CD4-positive, alpha-beta memory T cell (primary cell): ENCODE results near the gene SDR42E2. TPM values are rescaled to one million over a fixed set of nuclear protein-coding genes. Genes with fewer than 3 reads are reported as not detected.

Source experiments
- CTCF ChIA-PET: fragments of 350-600 bp; sonication (Branson Sonifier 250); formaldehyde crosslinking; loops from one replicate; lab custom pipeline; 2021; ENCODE audit warnings: inconsistent platforms; ENCODE audit not compliant: partially characterized antibody; lab: Charles Lee
- POLR2A ChIA-PET: fragments of 350-600 bp; sonication (Branson Sonifier 250); formaldehyde crosslinking; loops from one replicate; lab custom pipeline; 2021; ENCODE audit not compliant: partially characterized antibody; lab: Charles Lee
- DNase-seq, 5 donors: peaks; one replicate each; pipeline versions ENCODE4 v3.0.0 to v3.0.0-alpha.2; 2020 to 2022; ENCODE audit warnings: mixed read lengths in 1 of 5
- H3K27ac ChIP-seq: one replicate; pipeline ENCODE4 v1.7.0; 2013; ENCODE audit warnings: low read depth, low read length
- H3K27me3 ChIP-seq: 2 replicates; pipeline ENCODE4 v1.7.0; 2013; ENCODE audit warnings: mild to moderate bottlenecking, low read length, moderate library complexity; ENCODE audit not compliant: insufficient read depth
- H3K36me3 ChIP-seq: 2 replicates; pipeline ENCODE4 v1.7.0; 2013; ENCODE audit warnings: mild to moderate bottlenecking, low read length, moderate library complexity; ENCODE audit not compliant: insufficient read depth
- H3K4me1 ChIP-seq: 2 replicates; pipeline ENCODE4 v1.7.0; 2013; ENCODE audit warnings: mild to moderate bottlenecking, low read length, moderate library complexity; ENCODE audit not compliant: insufficient read depth
- H3K4me3 ChIP-seq, 2 donors: one replicate each; pipeline ENCODE4 v1.7.0; 2013; ENCODE audit warnings: low read length in 2 of 2, mild to moderate bottlenecking in 1 of 2
- H3K9me3 ChIP-seq, 2 donors: one replicate each; pipeline ENCODE4 v1.7.0; 2013; ENCODE audit warnings: low read length in 2 of 2, control low read depth in 1 of 2; ENCODE audit not compliant: control insufficient read depth in 1 of 2
- H3K27ac Mint-ChIP-seq, 7 donors: one replicate each; pipeline ENCODE4 v1.8.0; 2020 to 2021; ENCODE audit warnings: mixed read lengths in 7 of 7, mild to moderate bottlenecking in 6 of 7, inconsistent platforms in 3 of 7, moderate library complexity in 3 of 7
- H3K27me3 Mint-ChIP-seq, 2 donors: one replicate each; pipeline ENCODE4 v1.8.0; 2020 to 2021; ENCODE audit warnings: mixed read lengths in 2 of 2
- H3K36me3 Mint-ChIP-seq, 2 donors: one replicate each; pipeline ENCODE4 v1.8.0; 2020 to 2021; ENCODE audit warnings: mixed read lengths in 2 of 2, inconsistent platforms in 1 of 2, mild to moderate bottlenecking in 1 of 2
- H3K4me1 Mint-ChIP-seq, 4 donors: one replicate each; pipeline ENCODE4 v1.8.0; 2020 to 2021; ENCODE audit warnings: mixed read lengths in 4 of 4, mild to moderate bottlenecking in 1 of 4
- H3K4me3 Mint-ChIP-seq, 8 donors: one replicate each; pipeline ENCODE4 v1.8.0; 2020 to 2021; ENCODE audit warnings: mixed read lengths in 8 of 8, mild to moderate bottlenecking in 7 of 8, moderate library complexity in 6 of 8, inconsistent platforms in 3 of 8
- H3K9me3 Mint-ChIP-seq, 8 donors: one replicate each; pipeline ENCODE4 v1.8.0; 2020 to 2021; ENCODE audit warnings: mixed read lengths in 8 of 8, mild to moderate bottlenecking in 5 of 8, inconsistent platforms in 3 of 8, moderate library complexity in 1 of 8
- intact Hi-C: fragments of 100-400 bp; cut with micrococcal nuclease; formaldehyde crosslinking; loops from one replicate; pipeline ENCODE4 v1.15.1; 2023
- polyA plus RNA-seq, 2 donors: library from polyadenylated mRNA; unstranded; fragments of 300-500 nt; fragmentation: Illumina TruSeq; gene quantifications; one replicate each; pipeline ENCODE4 v1.2.3, GENCODE V29; 2021
- total RNA-seq, 2 experiments: library from RNA; stranded (reverse); gene quantifications; one replicate each; pipeline ENCODE4 v1.2.3, GENCODE V29; 2021

Gene SDR42E2
- total RNA-seq (under 1 TPM; 0.55 to 0.73 TPM), polyA plus RNA-seq (under 1 TPM; 0.11 to 0.88 TPM)

GRCh38 chr16:22161999-22162655 lies at the start of gene SDR42E2:
TSS of gene SDR42E2 (plus strand) at chr16:22162506. CDS start at chr16:22165583, 3,077 bp downstream.
- intact Hi-C loops, result no loop called here
- H3K9me3 Mint-ChIP-seq, result peaks cover 0 to 4% (median 0%) of the 10 kb centered on the region in 8 donors
- peaks cover 7 to 9% of the 10 kb centered on the region in 2 donors for H3K27me3 Mint-ChIP-seq
- Histone ChIP-seq H3K4me3 (peak within 1 kb of the TSS in 1 of 2 donors; percentile 22), H3K27me3 (peaks cover 4% of the 10 kb centered on the region), H3K9me3 (no peaks in the 10 kb centered on the region), H3K36me3 (no peaks in the 10 kb centered on the region), H3K27ac (no peak within 1 kb of the TSS), H3K4me1 (peaks cover 8% of the 10 kb centered on the region)
- POLR2A ChIA-PET, result no interaction called here
- no peaks in the 10 kb centered on the region for H3K36me3 Mint-ChIP-seq
- DNase-seq, result peak; percentile 29 to 48 (median 37)
- peaks cover 4 to 11% (median 8%) of the 10 kb centered on the region in 4 donors for H3K4me1 Mint-ChIP-seq
- H3K4me3 Mint-ChIP-seq, result peak within 1 kb of the TSS; percentile 29 to 66 (median 58)
- H3K27ac Mint-ChIP-seq, result no peak within 1 kb of the TSS
- CTCF ChIA-PET, result no interaction called here

DNA sequence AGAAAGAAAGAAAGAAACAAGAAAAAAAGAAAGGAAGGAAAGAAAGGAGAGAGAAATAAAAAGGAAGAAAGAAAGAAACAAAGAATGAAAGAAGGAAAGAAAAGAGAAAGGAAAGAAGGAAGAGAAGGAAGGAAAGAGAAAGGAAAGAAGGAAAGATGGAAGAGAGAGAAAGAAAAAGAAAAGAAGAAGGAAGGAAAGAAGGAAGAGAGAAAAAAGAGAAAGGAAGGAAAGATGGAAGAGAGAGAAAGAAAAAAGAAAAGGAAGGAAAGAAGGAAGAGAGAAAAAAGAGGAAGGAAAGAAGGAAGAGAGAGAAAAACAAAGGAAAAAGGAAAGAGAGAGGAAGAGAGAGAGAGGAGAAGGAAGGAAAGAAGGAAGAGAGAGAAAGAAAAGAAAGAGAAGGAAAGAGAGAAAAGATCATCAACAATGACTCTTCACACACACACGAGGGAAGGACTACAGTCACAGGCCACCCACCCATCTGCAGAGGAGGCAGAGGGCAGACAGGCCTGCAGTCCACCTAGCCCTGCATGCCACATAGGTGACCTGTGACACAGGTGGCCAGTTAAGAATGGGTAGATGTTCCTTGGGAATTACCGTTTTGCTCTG lies 46.1 kb upstream of the SDR42E2 start:
- Histone ChIP-seq H3K4me1 (no peaks in the 10 kb centered on the region), H3K27me3 (no peaks in the 10 kb centered on the region), H3K9me3 (no peaks in the 10 kb centered on the region), H3K27ac (no peak overlapping the region), H3K36me3 (no peaks in the 10 kb centered on the region), H3K4me3 (no peak overlapping the region)
- DNase-seq, result no peak
- Mint-ChIP-seq H3K4me1 (peaks cover 0 to 6% (median 0%) of the 10 kb centered on the region in 4 donors), H3K9me3 (peaks cover 0 to 1% (median 0%) of the 10 kb centered on the region in 8 donors), H3K36me3 (no peaks in the 10 kb centered on the region), H3K27me3 (peaks cover 2 to 5% of the 10 kb centered on the region in 2 donors), H3K4me3 (no peak overlapping the region), H3K27ac (peak overlapping the region in 2 of 7 donors; percentile 48 to 75)
- ChIA-PET POLR2A (no interaction called here), CTCF (no interaction called here)
- intact Hi-C loops, result no loop called here

DNA sequence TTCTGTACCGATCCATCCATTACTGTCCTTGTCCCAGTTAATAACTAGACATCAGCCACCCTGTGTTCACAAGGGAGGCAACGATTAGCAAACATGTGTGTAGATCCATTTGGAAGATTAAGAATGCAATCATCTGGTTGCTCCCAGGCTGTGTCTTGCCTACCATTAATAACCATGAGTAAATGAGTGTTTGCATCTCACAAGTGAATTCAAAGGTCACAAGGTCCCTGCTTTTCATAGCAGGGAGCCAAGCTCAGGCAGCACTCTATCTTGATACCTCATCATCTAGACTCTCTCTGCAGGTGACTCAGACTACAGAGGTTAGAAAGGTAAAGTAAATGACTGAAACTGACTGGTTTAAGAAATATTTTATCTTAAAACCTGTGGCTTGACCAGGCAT lies 44.7 kb upstream of the SDR42E2 start:
- peaks cover 0 to 6% (median 0%) of the 10 kb centered on the region in 8 donors for H3K9me3 Mint-ChIP-seq
- H3K4me1 Mint-ChIP-seq, result peaks cover 0 to 6% (median 0%) of the 10 kb centered on the region in 4 donors
- POLR2A ChIA-PET, result no interaction called here
- no peak overlapping the region for H3K27ac ChIP-seq
- no peak for DNase-seq
- H3K27ac Mint-ChIP-seq, result no peak overlapping the region
- H3K4me3 Mint-ChIP-seq, result no peak overlapping the region
- intact Hi-C loops, result no loop called here
- H3K9me3 ChIP-seq, result no peaks in the 10 kb centered on the region
- no peaks in the 10 kb centered on the region for H3K36me3 Mint-ChIP-seq
- no peaks in the 10 kb centered on the region for H3K36me3 ChIP-seq
- no peaks in the 10 kb centered on the region for H3K27me3 ChIP-seq
- CTCF ChIA-PET, result no interaction called here
- H3K4me1 ChIP-seq, result no peaks in the 10 kb centered on the region
- no peak overlapping the region for H3K4me3 ChIP-seq
- peaks cover 0 to 2% of the 10 kb centered on the region in 2 donors for H3K27me3 Mint-ChIP-seq

DNA sequence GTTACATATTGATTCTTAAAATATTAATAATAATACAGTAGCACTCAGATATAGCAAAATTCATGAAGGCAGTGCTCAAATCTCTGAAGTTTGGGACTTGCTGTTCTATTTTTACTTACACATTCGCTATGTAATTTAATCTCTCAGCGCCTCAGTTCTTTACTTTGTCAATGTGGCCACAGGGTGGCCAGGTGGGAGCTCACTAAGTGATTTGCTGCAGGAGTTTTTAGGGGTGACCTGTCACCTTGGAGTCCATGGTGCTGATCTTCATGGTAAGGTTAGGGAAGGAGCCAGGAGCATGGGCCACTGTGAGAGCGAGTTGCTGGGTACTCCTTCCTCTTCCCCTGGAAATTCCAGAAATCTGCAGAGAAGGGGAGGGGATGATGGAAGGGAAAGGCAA lies 41.9 kb upstream of the SDR42E2 start:
- H3K4me1 ChIP-seq, result no peaks in the 10 kb centered on the region
- H3K27me3 ChIP-seq, result no peaks in the 10 kb centered on the region
- H3K9me3 ChIP-seq, result no peaks in the 10 kb centered on the region
- no peaks in the 10 kb centered on the region for H3K36me3 Mint-ChIP-seq
- POLR2A ChIA-PET, result no interaction called here
- no peak overlapping the region for H3K27ac ChIP-seq
- H3K27ac Mint-ChIP-seq, result no peak overlapping the region
- no peaks in the 10 kb centered on the region for H3K36me3 ChIP-seq
- H3K4me1 Mint-ChIP-seq, result peaks cover 0 to 6% (median 0%) of the 10 kb centered on the region in 4 donors
- H3K4me3 ChIP-seq, result no peak overlapping the region
- DNase-seq, result no peak
- H3K4me3 Mint-ChIP-seq, result no peak overlapping the region
- CTCF ChIA-PET, result interaction anchor here (0.8 kb wide), 1 partner anchor 21 kb away, joined by 3 read pairs; no protein-coding TSS in a partner anchor
- peaks cover 0 to 2% of the 10 kb centered on the region in 2 donors for H3K27me3 Mint-ChIP-seq
- intact Hi-C loops, result no loop called here
- peaks cover 0 to 6% (median 0%) of the 10 kb centered on the region in 8 donors for H3K9me3 Mint-ChIP-seq

GRCh38 chr16:22122239-22122638 lies 40.1 kb upstream of the SDR42E2 start:
- no peak overlapping the region for H3K4me3 Mint-ChIP-seq
- DNase-seq, result no peak
- intact Hi-C loops, result no loop called here
- CTCF ChIA-PET, result no interaction called here
- peaks cover 0 to 6% (median 0%) of the 10 kb centered on the region in 8 donors for H3K9me3 Mint-ChIP-seq
- Histone ChIP-seq H3K4me1 (no peaks in the 10 kb centered on the region), H3K4me3 (no peak overlapping the region), H3K9me3 (no peaks in the 10 kb centered on the region), H3K36me3 (no peaks in the 10 kb centered on the region), H3K27me3 (no peaks in the 10 kb centered on the region), H3K27ac (no peak overlapping the region)
- H3K27me3 Mint-ChIP-seq, result no peaks in the 10 kb centered on the region
- no peaks in the 10 kb centered on the region for H3K4me1 Mint-ChIP-seq
- POLR2A ChIA-PET, result no interaction called here
- H3K36me3 Mint-ChIP-seq, result no peaks in the 10 kb centered on the region
- no peak overlapping the region for H3K27ac Mint-ChIP-seq

- Mint-ChIP-seq H3K4me3 (no peak overlapping the region), H3K27ac (no peak overlapping the region), H3K9me3 (peaks cover 0 to 6% (median under 1%) of the 10 kb centered on the region in 8 donors), H3K27me3 (peaks cover 0 to 2% of the 10 kb centered on the region in 2 donors), H3K4me1 (no peaks in the 10 kb centered on the region), H3K36me3 (no peaks in the 10 kb centered on the region)
- no peaks in the 10 kb centered on the region for H3K9me3 ChIP-seq
- H3K27me3 ChIP-seq, result no peaks in the 10 kb centered on the region
- POLR2A ChIA-PET, result no interaction called here
- intact Hi-C loops, result no loop called here
- H3K4me3 ChIP-seq, result no peak overlapping the region
- CTCF ChIA-PET, result no interaction called here
- no peaks in the 10 kb centered on the region for H3K4me1 ChIP-seq
- no peak overlapping the region for H3K27ac ChIP-seq
- H3K36me3 ChIP-seq, result no peaks in the 10 kb centered on the region
- no peak for DNase-seq
These were observed 39.2 kb upstream of the SDR42E2 start for GRCh38 chr16:22123146-22123545.

DNA sequence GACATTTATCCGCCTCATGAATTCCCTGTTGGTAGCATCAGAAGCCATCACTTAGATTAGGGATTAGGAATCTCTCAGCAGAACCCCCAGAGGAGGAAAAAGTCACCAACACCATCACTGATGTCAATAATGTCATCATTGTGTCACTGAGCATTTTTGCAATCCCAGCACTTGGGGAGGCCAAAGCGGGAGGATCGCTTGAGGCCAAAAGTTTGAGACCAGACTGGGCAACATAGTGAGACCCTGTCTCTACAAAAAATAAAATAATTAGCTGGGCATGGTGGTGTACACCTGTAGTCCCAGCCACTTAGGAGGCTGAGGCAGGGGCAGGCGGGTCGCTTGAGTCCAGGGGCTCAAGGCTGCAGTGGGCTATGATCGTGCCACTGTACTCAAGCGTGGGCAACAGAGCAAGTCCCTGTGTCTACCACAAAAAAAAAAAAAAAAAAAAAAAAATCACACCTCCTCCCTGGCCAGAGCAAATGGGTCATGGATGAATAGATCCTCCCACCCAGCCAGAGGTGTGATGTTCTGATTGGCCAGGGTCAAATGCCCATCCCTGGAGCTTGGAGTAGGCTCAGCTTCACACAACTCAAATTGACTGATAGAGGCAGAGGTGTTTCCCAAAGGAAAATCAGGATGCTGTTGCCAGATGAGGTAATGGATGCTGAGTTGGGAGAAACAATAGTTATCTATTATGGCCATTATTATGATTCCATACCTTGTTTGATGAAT lies 38.4 kb upstream of the SDR42E2 start:
- no peaks in the 10 kb centered on the region for H3K36me3 Mint-ChIP-seq
- CTCF ChIA-PET, result no interaction called here
- peaks cover 1 to 3% of the 10 kb centered on the region in 2 donors for H3K27me3 Mint-ChIP-seq

More for the DNA sequence above, 38.4 kb upstream of the SDR42E2 start:
- no peaks in the 10 kb centered on the region for H3K4me1 ChIP-seq
- no peaks in the 10 kb centered on the region for H3K4me1 Mint-ChIP-seq
- no peak overlapping the region for H3K27ac ChIP-seq
- H3K27me3 ChIP-seq, result no peaks in the 10 kb centered on the region
- DNase-seq, result no peak
- H3K4me3 ChIP-seq, result no peak overlapping the region
- no peak overlapping the region for H3K27ac Mint-ChIP-seq
- no peak overlapping the region for H3K4me3 Mint-ChIP-seq
- H3K9me3 Mint-ChIP-seq, result peaks cover 0 to 10% (median under 1%) of the 10 kb centered on the region in 8 donors
- H3K9me3 ChIP-seq, result no peaks in the 10 kb centered on the region
- POLR2A ChIA-PET, result no interaction called here
- H3K36me3 ChIP-seq, result no peaks in the 10 kb centered on the region
- intact Hi-C loops, result no loop called here
